HCT116 (cell line): Measurements from ENCODE around the gene PLEKHA6. TPM values are rescaled to one million over a fixed set of nuclear protein-coding genes. Genes with fewer than 3 reads are reported as not detected.

Experiments
- ATAC-seq: fragments of 200-7000 bp; cut with Tn5 transposase; 2 replicates; pipeline ENCODE4 v1.9.1; 2020; ENCODE audit warnings: mild to moderate bottlenecking, moderate library complexity
- BruUV-seq: library from RNA; stranded (reverse); fragments of 400-500 nt; replicated peaks from 2 replicates; lab custom pipeline; 2021; lab: Mats Ljungman, UMichigan
- CTCF ChIA-PET: fragments of 300-600 bp; sonication (Branson Sonifier 250); formaldehyde crosslinking; loops from one replicate; lab custom pipeline; 2021; ENCODE audit warnings: antibody characterized with exemption; lab: Charles Lee
- POLR2A ChIA-PET: fragments of 300-600, 350-600 bp; sonication (Branson Sonifier 250); formaldehyde crosslinking; loops from one replicate; lab custom pipeline; 2021; ENCODE audit warnings: antibody characterized with exemption; lab: Charles Lee
- RAD21 ChIA-PET, 2 experiments: fragments of 300-600 bp; sonication (Branson Sonifier 250); formaldehyde crosslinking; loops; one replicate each; lab custom pipeline; 2023; ENCODE audit warnings: low total read pairs in 2 of 2; ENCODE audit not compliant: uncharacterized antibody in 2 of 2, unreplicated experiment in 2 of 2, low non-redundant PET in 1 of 2; lab: Charles Lee
- DNase-seq: peaks from one replicate; pipeline ENCODE4 v3.0.0-alpha.2; 2010; ENCODE audit warnings: low read depth, low spot score
- H2AFZ ChIP-seq: fragments of 200-600 bp; shearing (Covaris generic), sonication (generic); 2 replicates; pipeline ENCODE4 v1.6.1; 2017; ENCODE audit warnings: low read depth, mixed run types, mixed read lengths, antibody characterized with exemption, low read length; ENCODE audit not compliant: poor library complexity, severe bottlenecking
- H3K27ac ChIP-seq: 2 replicates; pipeline ENCODE4 v1.5.1; 2012; ENCODE audit warnings: low read depth, low read length
- H3K27me3 ChIP-seq: fragments of 200-600 bp; sonication (generic); 2 replicates; pipeline ENCODE4 v1.6.1; 2016; ENCODE audit warnings: mixed run types, low read length, mixed read lengths; ENCODE audit not compliant: insufficient read depth
- H3K36me3 ChIP-seq, 2 experiments: fragments of 200-500 bp in 1 of 2; fragments of 200-600 bp in 1 of 2; sonication (Bioruptor generic) in 1 of 2; sonication (generic) in 1 of 2; 2 replicates each; pipeline versions ENCODE4 v1.5.1 to v1.6.1; 2014 to 2016; ENCODE audit warnings: low read length in 2 of 2, inconsistent platforms in 1 of 2, mixed read lengths in 1 of 2, mixed run types in 1 of 2; ENCODE audit not compliant: insufficient read depth in 2 of 2, control insufficient read depth in 1 of 2
- H3K4me1 ChIP-seq, 2 experiments: fragments of 200-600 bp in 1 of 2; sonication (generic) in 1 of 2; 2 replicates each; pipeline versions ENCODE4 v1.5.1 to v1.6.1; 2012 to 2017; ENCODE audit warnings: low read length in 2 of 2, inconsistent platforms in 1 of 2, mild to moderate bottlenecking in 1 of 2, mixed read lengths in 1 of 2, mixed run types in 1 of 2, moderate library complexity in 1 of 2; ENCODE audit not compliant: insufficient read depth in 2 of 2, control insufficient read depth in 1 of 2
- H3K4me2 ChIP-seq: fragments of 200-600 bp; sonication (generic); 2 replicates; pipeline ENCODE4 v1.6.1; 2017; ENCODE audit warnings: mixed run types, low read length, mixed read lengths
- H3K4me3 ChIP-seq, 2 experiments: fragments of 200-600 bp in 1 of 2; sonication (generic) in 1 of 2; replicated peaks in 1 of 2; 2 replicates each; pipeline ENCODE4 v1.5.1; 2011 to 2016; ENCODE audit warnings: low read length in 2 of 2, control low read depth in 1 of 2, low read depth in 1 of 2, mild to moderate bottlenecking in 1 of 2, mixed read lengths in 1 of 2, mixed run types in 1 of 2
- H3K79me2 ChIP-seq: fragments of 200-600 bp; sonication (generic); 2 replicates; pipeline ENCODE4 v1.6.1; 2017; ENCODE audit warnings: mild to moderate bottlenecking, mixed run types, low read length, moderate library complexity, mixed read lengths; ENCODE audit not compliant: insufficient read depth
- H3K9ac ChIP-seq: fragments of 200-600 bp; sonication (generic); 2 replicates; pipeline ENCODE4 v1.6.1; 2016; ENCODE audit warnings: low read length, mixed read lengths
- H3K9me2 ChIP-seq: fragments of 200-600 bp; sonication (generic), shearing (Covaris generic); 2 replicates; pipeline ENCODE4 v1.6.1; 2017; ENCODE audit warnings: mixed run types, mild to moderate bottlenecking, moderate library complexity; ENCODE audit not compliant: insufficient read depth
- H3K9me3 ChIP-seq, 2 experiments: fragments of 200-500 bp in 1 of 2; fragments of 200-600 bp in 1 of 2; sonication (Bioruptor generic) in 1 of 2; sonication (generic) in 1 of 2; 2 replicates each; pipeline ENCODE4 v1.6.1; 2014 to 2017; ENCODE audit warnings: low read length in 2 of 2, mixed read lengths in 2 of 2, inconsistent platforms in 1 of 2, low read depth in 1 of 2, mild to moderate bottlenecking in 1 of 2, mixed run types in 1 of 2, moderate library complexity in 1 of 2; ENCODE audit not compliant: control insufficient read depth in 1 of 2, insufficient read depth in 1 of 2
- H4K20me1 ChIP-seq: fragments of 200-600 bp; sonication (generic), shearing (Covaris generic); 2 replicates; pipeline ENCODE4 v1.6.1; 2017; ENCODE audit warnings: mixed run types, mild to moderate bottlenecking, moderate library complexity; ENCODE audit not compliant: insufficient read depth
- CTCF ChIP-seq, 3 experiments: fragments of 200-600 bp in 1 of 3; sonication (generic) in 1 of 3; IDR thresholded peaks in 2 of 3; conservative IDR thresholded peaks in 1 of 3; 2 replicates each; pipeline ENCODE4 v1.5.1; 2012 to 2017; ENCODE audit warnings: low read depth in 2 of 3, low read length in 2 of 3, antibody characterized with exemption in 1 of 3, borderline replicate concordance in 1 of 3, control low read depth in 1 of 3, mild to moderate bottlenecking in 1 of 3, mixed read lengths in 1 of 3, mixed run types in 1 of 3, moderate library complexity in 1 of 3; ENCODE audit not compliant: insufficient read depth in 1 of 3
- ELF1 ChIP-seq: IDR thresholded peaks from 2 replicates; pipeline ENCODE4 v1.6.1; 2012; ENCODE audit warnings: low read depth, borderline replicate concordance
- EZH2phosphoT487 ChIP-seq: fragments of 200-600 bp; IDR thresholded peaks from 2 replicates; pipeline ENCODE4 v1.6.1; 2018; ENCODE audit warnings: antibody characterized with exemption, borderline replicate concordance
- FOSL1 ChIP-seq: IDR thresholded peaks from 2 replicates; pipeline ENCODE4 v1.6.1; 2012; ENCODE audit warnings: low read depth
- JUND ChIP-seq: IDR thresholded peaks from 2 replicates; pipeline ENCODE4 v1.6.1; 2012
- POLR2AphosphoS5 ChIP-seq: IDR thresholded peaks from 2 replicates; pipeline ENCODE4 v1.6.1; 2011; ENCODE audit warnings: mild to moderate bottlenecking, low read depth, low read length, moderate library complexity
- RAD21 ChIP-seq: IDR thresholded peaks from 2 replicates; pipeline ENCODE4 v1.6.1; 2012; ENCODE audit warnings: low read depth, mild to moderate bottlenecking
- SIN3A ChIP-seq: IDR thresholded peaks from 2 replicates; pipeline ENCODE4 v1.6.1; 2012; ENCODE audit warnings: low read depth
- SP1 ChIP-seq: IDR thresholded peaks from 2 replicates; pipeline ENCODE4 v1.6.1; 2012; ENCODE audit warnings: low read depth
- SRF ChIP-seq: IDR thresholded peaks from 2 replicates; pipeline ENCODE4 v1.6.1; 2012; ENCODE audit warnings: low read depth
- TCF7L2 ChIP-seq: IDR thresholded peaks from 2 replicates; pipeline ENCODE4 v1.7.0; 2011; ENCODE audit warnings: borderline replicate concordance, inconsistent platforms; ENCODE audit not compliant: insufficient read depth, insufficient read length; ENCODE audit errors: extremely low read depth
- YY1 ChIP-seq: IDR thresholded peaks from 2 replicates; pipeline ENCODE4 v1.6.1; 2011; ENCODE audit warnings: low read length, low read depth, moderate library complexity, mild to moderate bottlenecking; ENCODE audit not compliant: insufficient replicate concordance; ENCODE audit errors: extremely low read depth
- ZBTB33 ChIP-seq: IDR thresholded peaks from 2 replicates; pipeline ENCODE4 v1.6.1; 2011; ENCODE audit warnings: mild to moderate bottlenecking, low read length, moderate library complexity; ENCODE audit not compliant: insufficient replicate concordance; ENCODE audit errors: extremely low read depth
- ZFX ChIP-seq: fragments of 450-650 bp; IDR thresholded peaks from 2 replicates; pipeline ENCODE4 v1.6.1; 2017
- intact Hi-C: fragments of 100-400 bp; cut with micrococcal nuclease; formaldehyde crosslinking; loops from 2 replicates; pipeline ENCODE4 v1.10.0; 2022
- total RNA-seq: library from RNA; stranded (reverse); gene quantifications from one replicate; pipeline ENCODE4 v1.2.1, GENCODE V29; 2021; ENCODE audit not compliant: unreplicated experiment
- TF ChIP-seq, protein P1 (sequence below): IDR thresholded peaks from 2 replicates; pipeline ENCODE4 v1.6.1; 2012

Gene PLEKHA6
- total RNA-seq, 1 experiment from 2014 or later: 13.1 TPM

DNA sequence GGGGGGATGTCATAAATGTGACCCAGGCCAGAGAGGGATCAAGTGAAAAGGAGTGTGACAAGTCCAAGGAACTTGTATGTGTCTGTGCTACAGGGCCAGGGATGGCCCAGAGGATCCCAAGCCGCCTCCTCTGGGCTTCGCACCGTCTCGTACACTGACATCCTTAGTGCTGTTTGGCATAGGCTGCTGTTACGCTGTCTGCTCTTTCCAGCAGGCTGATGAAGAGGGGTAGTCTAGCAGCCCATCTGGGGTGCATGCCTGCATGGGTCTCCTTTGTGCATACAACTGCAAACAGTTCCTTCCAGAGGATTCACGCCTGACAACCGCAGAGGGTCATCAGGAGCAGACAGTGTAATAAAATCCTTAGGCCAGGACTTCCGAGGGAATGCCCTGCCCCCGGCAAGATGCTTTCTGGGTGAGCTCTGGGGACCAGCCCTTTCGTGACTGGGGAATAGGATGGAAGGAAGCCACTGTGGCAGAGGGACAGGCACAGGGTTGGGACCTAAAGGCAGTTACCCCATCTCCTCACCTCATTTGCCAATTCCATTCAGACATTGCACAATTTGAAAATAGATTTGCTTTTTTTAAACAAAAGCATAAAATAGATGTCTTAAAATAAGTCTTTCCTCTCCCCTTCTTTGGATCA, 139.6 kb downstream of the PLEKHA6 start:
- TF ChIP-seq YY1: no peak
- TF ChIP-seq, protein P1, sequence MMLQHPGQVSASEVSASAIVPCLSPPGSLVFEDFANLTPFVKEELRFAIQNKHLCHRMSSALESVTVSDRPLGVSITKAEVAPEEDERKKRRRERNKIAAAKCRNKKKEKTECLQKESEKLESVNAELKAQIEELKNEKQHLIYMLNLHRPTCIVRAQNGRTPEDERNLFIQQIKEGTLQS: no peak
- TF ChIP-seq FOSL1: no peak
- TF ChIP-seq SRF: no peak
- no peak for TF ChIP-seq TCF7L2
- no peak for TF ChIP-seq EZH2phosphoT487
- no peak for TF ChIP-seq ZFX
- TF ChIP-seq SP1: no peak
- TF ChIP-seq RAD21: no peak
- TF ChIP-seq POLR2AphosphoS5: no peak
- no peaks in the 10 kb centered on the region for H3K9me3 ChIP-seq
- H3K4me2 ChIP-seq: no peak overlapping the region
- intact Hi-C loops: no loop called here
- no peaks in the 10 kb centered on the region for H4K20me1 ChIP-seq
- BruUV-seq: no TSS peak
- DNase-seq (no peak), ATAC-seq (no peak)
- H3K79me2 ChIP-seq: no peaks in the 10 kb centered on the region
- H3K27ac ChIP-seq: no peak overlapping the region
- no peaks in the 10 kb centered on the region for H3K36me3 ChIP-seq
- ChIA-PET POLR2A (no interaction called here), RAD21 (no interaction called here), CTCF (no interaction called here)
- no peaks in the 10 kb centered on the region for H3K4me1 ChIP-seq
- H3K9ac ChIP-seq: no peak overlapping the region
- no peak overlapping the region for H2AFZ ChIP-seq
- H3K27me3 ChIP-seq: no peaks in the 10 kb centered on the region
- H3K4me3 ChIP-seq: no peak overlapping the region
- H3K9me2 ChIP-seq: no peaks in the 10 kb centered on the region

- H4K20me1 ChIP-seq: no peaks in the 10 kb centered on the region
- no TSS peak for BruUV-seq
- H3K9me3 ChIP-seq: no peaks in the 10 kb centered on the region
- POLR2A ChIA-PET: no interaction called here
- no peaks in the 10 kb centered on the region for H3K36me3 ChIP-seq
- peaks cover 6 to 13% of the 10 kb centered on the region in 2 experiments; a peak in 3 of 4 replicates for H3K4me1 ChIP-seq
- no peak overlapping the region for H2AFZ ChIP-seq
- RAD21 ChIA-PET: no interaction called here
- no peaks in the 10 kb centered on the region for H3K79me2 ChIP-seq
- no peak overlapping the region for H3K9ac ChIP-seq
- no peak overlapping the region for H3K4me2 ChIP-seq
- no peaks in the 10 kb centered on the region for H3K9me2 ChIP-seq
- H3K27ac ChIP-seq: no peak overlapping the region
- DNase-seq (no peak), ATAC-seq (no peak)
- CTCF ChIA-PET: interaction anchor here (1.2 kb wide), 1 partner anchor 11 kb away, joined by 3 read pairs; no protein-coding TSS in a partner anchor
- intact Hi-C loops: no loop called here
- H3K27me3 ChIP-seq: no peaks in the 10 kb centered on the region
- no peak overlapping the region for H3K4me3 ChIP-seq
- TF ChIP-seq JUND: no peak
- no peak for TF ChIP-seq SIN3A
- no peak for TF ChIP-seq ZBTB33
- TF ChIP-seq SP1: no peak
- no peak for TF ChIP-seq CTCF (IDR thresholded peaks at IDR 0.05 in 2 of 3, conservative IDR thresholded peaks at IDR 0.05 in 1 of 3; ENCODE audit: borderline replicate concordance in 1 of 3, insufficient read depth in 1 of 3, low read depth in 2 of 3, low read length in 2 of 3)
- TF ChIP-seq YY1: no peak
- TF ChIP-seq ELF1: no peak
- TF ChIP-seq EZH2phosphoT487: no peak
Measured at GRCh38 chr1:204218552-204218951, 141.2 kb downstream of the PLEKHA6 start.
